SIG-M5 treated with dmso at 0.1 percent for 504 hours (cell line): Measurements from ENCODE around the gene BLVRA.

Source experiments
- DNase-seq: peaks from one replicate; lab custom pipeline; 2025; ENCODE audit not compliant: unreplicated experiment; lab: John Stamatoyannopoulos, UW

The BLVRA gene

DNA sequence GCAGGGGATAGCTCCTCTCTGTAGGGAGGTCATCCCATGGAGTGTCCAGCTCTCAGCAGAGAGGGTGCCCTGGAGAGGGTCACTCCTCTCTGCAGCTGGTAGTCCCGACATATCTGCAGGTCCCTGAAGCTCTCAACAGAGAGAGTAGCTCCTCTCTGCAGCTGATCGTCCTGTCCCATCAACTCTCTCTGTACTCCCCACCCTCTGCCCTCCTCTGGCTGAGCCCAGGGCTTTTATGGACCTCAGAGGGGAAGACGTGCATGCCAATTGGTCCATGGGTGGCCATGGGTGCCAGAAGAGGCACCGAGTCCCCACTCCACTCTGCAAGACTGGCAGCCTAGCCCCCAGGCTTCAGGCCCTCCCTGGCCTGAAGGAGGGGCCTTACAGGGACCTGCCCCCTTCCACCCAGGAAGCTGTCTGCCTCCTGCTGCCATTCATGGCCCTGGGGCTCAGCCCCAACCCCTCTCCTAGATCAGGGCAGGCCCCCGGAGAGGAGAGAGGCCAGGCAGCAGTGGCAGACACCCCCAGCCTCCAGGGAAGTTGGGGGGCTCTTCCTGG, 9.0 kb upstream of the BLVRA start:
- DNase-seq, result no peak

DNA sequence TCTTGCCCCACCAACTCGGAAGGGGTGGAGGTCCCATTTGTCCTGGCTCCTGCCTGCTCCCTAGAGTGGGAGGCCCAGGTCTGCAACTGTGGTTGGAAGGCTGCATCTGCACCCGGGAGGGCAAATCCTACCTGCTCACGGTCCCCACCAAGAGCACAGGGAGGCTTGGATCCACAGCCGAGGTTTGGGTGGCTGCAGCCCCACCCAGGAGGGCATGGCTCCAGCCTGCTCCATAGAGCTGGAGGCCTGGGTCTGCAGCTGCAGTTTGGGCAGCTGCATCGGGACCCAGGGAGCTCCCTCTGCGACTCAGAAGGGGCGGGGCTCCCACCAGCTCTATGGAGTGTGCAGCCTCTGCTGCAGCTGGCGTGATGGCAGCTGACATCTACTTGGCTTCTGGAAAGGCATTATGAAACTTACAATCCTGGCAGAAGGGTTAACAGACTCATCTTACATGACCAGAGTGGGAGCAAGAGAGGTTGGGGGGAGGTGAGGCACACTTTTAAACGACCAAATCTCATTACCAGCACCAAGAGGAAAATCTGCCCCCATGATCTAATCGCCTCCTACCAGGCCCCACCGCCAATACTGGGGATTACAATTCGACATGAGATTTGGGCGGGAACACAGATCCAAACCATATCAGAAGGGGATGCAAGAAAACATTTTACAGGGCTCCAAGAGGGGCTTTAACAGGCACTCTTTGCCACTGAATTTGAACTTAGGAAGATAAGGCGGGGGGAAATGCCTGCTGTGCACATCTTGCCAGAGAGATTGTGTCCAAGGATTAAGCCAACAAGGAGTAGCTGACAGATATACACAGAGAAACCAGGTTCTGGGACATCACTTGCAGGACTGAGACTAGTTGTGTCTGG, 8.2 kb upstream of the BLVRA start:
- DNase-seq, result peak; percentile 88

DNA sequence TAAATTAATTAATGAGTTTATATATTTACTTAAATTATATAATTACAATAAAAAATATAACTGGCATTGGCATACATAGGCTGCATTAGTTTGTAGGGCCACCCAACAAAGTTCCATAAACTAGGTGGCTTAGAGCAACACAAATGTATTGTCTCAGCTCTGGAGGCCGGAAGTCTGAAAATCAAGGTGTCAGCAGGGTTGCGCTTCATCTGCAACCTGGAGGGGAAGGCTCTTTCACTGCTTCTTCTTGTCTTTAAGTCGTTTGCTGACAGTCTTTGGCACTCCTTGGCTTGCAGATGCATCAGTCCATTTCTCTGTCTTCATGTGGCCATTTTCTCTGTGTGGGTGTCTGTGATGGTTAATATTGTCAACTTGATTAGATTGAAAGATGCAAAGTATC, 6.1 kb upstream of the BLVRA start:
- DNase-seq, result no peak

DNA sequence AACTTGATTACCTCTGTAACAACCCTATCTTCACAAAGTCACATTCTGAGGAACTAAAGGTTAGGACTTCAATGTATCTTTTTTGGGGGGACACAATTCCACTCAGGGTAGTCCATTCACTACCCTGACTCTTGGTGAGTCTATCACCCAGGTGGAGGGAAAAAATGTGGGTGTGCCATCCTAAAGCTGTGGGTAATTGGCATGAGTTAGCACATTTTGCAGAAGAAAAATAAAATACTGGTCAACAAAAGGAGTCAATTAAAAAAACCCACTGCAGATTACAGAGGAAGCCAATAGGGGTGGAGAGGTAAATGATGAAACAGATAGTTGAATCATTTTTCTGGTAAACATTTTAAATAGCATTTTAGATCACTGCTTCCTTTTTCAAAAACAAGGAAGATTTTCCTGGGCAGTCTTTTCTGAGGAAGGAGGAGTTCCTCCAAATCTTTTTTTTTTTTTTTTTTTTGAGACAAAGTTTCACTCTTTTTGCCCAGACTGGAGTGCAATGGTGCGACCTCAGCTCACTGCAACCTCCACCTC, 5.1 kb upstream of the BLVRA start:
- DNase-seq, result no peak

DNA sequence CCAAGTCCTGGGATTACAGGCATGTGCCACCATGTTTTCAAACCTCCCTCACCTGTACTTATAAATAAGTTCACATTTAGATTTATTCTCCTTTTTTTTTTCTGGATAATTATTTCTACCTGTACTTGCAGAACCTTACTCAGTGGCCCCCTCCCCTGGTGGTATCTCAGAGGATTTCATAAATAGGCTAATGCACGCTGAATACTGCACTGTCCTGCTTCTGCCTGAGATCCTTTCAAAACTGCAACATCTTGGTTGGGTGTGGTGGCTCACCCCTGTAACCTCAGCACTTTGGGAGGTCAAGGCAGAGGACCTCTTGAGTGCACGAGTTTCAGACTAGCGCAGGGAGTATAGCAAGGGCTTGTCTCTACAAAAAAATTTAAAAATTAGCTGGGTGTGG, 4.6 kb upstream of the BLVRA start:
- DNase-seq, result no peak

DNA sequence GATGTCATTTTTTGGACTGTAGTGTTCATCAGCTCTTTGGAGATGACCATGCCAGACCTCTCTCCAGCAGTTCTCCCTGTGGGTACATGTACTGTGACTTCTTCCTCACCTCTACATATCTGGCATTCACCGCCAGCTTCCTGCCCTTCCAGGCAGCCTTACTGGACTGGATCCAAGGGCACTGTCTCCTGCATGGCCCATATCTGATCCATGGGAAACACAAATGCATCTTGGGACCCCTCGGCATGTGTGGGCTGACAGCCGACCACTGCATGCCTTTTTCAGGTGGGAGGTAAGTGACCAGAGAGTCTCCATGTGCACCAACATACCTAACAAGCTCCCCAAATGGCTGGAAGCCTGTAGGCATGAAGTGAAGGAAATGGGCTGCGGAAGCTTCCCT, 3.9 kb upstream of the BLVRA start:
- DNase-seq, result no peak

DNA sequence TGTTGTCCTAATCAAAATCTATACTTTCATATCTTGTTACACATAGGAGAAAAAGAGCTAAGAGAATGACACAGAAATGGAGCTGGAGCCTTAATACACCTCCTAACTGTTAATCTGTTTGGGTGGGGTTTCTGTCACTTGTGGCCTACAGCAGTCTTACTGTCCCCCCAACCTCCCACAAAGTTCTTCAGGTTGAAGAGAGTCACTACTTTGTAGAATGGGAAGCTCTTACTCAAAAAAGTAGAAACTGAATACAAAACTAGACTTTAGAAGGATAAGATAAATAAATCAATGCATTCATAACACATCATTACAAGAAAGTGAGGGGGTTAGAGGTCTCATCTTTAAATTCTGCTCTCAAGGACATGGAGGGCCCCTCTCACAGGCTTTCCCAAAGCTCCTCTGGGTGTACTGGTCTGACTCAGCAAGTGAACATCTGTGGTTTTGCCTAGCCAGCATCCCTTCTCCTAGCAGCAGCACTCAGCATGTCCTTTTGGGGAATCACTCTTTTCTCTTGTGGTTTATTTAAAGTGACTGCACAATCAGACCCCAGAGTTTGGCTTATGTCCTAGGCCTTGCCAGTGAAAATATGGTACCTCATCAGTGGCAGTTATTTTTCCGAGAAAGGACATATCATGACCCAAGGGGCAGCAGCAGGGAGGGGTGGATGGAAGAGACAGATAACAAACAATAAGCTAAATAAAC, 2.0 kb upstream of the BLVRA start:
- peak; percentile 75 for DNase-seq

DNA sequence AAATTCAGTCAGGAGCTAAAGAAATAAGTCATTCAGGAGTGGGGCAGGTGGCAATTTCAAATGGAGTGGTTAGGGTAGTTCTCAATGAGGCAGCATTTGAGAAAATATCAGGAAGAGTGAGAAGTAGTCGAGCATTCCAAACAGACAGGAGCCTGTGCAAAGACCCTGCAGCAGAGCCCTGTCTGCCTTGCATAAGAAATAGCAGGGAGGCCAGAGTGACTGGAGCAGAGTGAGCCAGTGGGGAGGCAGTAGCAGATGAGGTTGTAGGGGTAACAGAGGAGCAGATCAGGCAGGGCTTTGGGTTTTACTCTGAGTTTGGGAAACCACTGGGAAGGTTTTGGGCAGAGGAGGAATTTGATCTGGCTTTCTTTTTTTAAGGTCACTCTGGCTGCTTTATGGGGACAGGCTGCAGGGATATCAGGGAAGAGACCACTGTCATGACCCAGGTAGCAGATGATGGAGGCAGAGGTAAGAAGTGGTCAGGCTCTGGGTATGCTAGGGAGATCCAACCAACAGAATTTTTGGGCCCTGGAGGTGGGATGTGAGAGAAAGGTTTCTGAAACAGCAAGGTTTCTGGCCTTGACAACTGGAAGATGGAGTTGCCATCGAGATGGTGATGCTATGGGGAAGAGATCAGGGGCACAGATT, 1.3 kb upstream of the BLVRA start:
- no peak for DNase-seq

DNA sequence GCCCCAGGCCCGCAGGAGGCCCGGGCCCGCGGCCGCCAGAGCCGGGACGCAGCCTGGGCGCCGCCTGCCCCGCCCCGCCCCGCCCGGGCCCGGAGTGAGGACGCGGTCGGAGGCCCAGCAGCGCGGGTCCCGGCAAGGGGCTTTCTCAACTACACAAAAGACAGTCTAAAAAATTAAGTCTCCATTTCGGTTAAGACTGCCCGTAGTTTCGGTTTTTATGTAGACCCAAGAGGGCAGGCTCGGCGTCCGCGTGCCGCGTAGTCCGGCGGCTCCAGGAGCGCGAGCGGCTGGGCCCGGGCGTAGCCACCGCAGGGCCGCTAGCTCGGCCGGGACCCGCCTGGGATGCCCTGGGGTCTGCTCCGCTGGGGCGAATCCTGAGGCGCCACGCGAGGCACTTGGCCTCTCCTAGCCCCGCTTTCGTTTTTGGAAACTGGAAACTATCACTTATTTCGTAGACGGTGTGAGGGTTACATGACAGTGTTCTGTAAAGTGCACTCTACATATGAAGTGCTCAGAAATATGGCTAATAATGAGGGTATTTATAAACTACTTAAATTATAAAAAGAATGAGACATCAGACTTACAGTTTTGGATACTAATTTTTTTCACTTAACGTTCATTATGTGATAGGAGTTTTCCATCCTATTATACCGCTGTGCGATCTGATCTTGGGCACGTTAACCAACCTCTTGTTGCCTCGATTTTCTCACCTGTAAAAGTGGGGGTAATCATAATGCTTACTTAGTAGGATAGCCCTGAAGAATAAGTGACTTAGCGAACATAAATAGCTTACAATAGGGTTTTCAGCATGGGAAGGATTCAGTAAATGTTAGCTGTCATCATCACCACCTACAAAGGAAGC, 573 bp downstream of the BLVRA start:
- DNase-seq, result no peak

DNA sequence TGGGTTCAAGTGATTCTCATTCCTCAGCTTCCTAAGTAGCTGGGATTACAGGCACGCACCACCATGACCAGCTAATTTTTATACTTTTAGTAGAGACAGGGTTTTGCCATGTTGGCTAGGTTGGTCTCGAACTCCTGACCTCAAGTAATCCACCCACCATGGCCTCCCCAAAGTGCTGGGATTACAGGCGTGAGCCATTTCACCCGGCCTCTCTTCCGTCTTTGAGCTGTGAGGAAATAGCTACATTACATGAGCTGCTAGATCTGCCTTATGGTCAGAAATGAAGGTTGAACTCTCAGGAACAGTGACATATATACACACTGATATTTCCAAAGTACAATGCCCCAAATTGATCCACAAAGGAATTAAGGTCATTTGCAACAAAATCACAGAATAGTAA, 2.4 kb downstream of the BLVRA start:
- no peak for DNase-seq

DNA sequence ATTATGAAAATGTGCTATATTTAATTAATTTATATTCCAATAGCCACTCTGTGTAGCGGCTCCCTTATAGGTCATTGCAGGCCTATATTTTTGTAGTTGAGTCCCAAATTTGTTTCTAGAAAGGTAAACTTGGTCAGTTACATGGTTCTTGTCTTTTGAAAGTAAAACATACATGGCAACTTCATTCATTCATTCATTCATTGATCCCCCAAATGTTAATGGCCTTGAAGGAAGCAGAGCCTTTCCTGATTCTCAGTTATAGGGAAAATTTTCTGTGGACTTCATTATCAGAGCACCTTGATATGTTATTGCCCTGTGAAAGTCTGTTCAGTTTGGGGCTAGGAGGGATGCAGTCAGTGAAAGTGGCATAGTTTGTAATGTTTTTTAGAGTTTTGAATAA, 2.9 kb downstream of the BLVRA start:
- DNase-seq, result no peak

DNA sequence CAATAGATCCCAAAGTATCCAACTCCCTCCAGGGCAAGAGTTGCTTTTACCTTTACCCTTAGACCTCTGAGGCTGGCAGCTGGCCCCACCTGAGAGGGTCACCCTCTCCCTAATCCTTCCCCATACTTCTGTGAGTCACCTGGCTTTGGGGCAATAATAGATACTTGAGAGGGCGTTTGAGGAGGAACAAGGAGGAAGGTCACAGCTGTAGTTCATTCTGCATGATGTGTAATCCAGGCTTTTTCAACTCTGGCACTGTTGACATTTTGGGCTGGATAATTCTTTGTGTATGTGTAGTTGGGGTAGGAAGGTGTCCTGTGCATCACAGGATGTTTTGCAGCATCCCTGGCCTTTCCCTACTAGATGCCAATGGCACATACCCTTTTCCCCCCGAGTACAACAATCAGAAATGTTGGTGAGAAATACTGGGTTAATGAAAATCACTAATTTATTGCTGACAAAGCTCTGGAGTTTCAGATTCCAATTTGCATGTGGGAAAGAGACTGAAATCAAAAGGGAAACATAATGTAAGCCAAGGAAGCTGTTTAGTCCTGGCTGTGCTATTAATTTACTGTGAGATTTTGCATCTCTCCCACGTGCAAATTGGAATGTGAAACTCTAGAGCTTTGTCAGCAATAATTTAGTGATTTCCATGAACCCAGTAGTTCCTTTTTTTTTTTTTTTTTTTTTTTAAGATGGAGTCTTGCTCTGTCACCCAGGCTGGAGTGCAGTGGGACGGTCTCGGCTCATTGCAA, 3.6 kb downstream of the BLVRA start:
- DNase-seq, result no peak

DNA sequence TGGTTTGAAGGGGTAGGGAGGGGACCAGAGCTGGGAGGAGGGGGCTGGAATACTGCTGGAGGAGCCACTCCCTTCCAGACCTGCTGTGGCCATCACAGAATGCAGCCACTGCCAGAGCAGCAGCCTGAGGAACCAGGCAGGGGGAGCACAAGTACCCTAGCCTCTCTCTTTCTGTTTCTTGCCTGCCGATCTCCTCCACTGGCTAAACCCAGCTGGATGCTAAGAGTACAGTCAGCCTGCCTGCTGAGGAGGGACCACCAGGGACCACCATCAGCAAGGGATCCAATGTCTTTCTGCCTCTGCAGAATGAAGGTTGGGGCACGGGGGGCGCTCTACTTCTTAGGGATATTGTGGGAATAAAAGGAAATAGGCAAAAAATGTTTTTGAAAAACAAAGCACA, 4.7 kb downstream of the BLVRA start:
- no peak for DNase-seq

DNA sequence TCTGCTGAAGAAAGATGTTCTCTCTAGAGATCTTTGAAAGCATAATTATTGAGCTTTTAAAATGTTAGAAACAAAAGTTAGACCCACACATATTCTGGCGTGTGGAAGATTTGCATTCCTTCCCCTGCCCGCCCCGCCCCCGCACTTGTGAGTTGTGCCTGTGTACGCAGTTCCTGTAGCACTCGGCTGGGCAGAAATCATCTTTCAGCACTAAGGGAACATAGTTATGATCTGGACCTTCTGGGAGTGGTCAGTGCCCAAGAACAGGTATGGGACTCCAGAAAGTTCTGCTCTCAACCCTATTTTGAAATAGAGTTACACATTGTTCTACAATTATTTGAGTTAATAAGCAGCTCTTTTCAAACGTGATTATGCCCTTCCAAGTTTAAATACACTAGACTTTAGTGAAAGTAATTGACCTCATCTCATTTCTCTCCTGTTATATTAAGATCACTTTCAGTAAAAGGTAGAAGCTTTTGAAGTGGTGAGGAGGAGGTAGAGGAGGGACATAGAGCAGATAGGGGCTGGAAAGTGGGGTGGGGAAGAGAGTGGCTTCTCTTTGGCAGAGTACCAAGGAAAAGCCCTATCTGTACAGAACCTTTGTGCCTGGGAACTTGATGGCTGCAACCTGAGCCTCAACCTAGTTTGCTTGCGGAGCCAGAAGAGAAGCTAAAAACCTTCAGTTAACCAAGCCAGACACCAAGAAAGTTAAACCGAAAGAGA, 5.7 kb downstream of the BLVRA start:
- DNase-seq, result no peak

DNA sequence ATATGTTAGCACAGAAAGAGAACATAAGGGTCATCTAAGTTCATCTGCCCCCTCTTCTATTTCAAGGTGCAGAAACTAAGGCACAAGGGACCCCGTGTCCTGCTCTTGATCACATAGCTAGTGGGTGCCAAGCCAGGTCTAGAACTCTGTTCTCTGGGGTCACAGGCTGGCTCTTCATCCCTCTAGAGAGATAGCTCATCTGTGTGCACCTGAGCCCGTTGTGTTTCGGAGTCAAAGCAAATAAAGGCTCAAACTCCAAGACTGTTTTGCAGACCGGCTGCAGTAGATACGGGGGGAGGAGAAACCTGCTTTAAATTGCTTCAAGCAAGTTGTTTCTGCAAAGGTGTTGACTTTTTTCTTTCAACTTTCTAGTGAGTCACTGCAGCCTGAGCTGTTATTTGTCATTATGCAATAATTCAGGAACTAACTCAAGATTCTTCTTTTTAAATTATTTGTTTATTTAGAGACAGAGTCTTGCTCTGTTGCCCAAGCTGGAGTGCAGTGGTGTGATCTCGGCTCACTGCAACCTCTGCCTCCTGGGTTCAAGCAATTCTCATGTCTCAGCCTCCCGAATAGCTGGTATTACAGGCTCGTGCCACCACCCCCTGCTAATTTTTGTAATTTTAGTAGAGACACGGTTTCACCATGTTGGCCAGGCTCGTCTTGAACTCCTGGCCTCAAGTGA, 6.5 kb downstream of the BLVRA start:
- DNase-seq, result peak; percentile 87

DNA sequence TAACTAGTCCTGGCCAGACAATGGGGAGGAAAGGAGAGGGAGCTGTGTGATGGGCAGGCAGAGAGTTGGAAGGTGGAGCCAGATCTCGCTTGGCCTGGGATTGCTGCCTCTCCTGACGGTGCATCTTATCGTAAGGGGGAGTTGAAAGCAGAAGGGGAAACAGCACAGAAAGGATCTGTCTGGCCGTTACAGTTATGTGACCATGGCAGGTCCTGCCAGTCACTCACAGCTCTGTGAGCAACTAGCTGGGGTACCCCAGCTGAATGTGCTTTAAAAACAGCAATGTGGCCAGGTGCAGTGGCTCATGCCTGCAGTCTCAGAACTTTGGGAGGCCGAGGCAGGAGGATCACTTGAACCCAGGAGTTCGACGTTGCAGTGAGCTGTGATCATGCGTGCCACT, 8.1 kb downstream of the BLVRA start:
- no peak for DNase-seq

DNA sequence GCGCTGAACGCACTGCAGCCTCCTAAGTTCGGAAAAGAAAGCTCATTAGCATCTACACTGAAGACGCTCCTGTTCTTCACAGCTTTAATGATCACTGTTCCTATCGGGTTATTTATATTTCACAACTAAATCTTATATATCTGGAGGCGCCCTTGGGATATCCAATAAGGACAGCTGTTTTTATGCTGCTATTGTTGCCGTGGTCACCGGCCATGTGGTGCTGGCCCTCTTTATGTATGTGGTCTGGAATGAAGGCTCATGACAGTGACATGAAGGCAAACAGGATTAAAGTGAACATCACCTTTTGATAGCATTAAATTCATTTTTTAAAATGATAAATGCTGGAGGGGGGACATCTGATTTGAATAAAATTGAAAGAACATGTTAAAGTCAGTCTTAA, 8.8 kb downstream of the BLVRA start:
- no peak for DNase-seq

DNA sequence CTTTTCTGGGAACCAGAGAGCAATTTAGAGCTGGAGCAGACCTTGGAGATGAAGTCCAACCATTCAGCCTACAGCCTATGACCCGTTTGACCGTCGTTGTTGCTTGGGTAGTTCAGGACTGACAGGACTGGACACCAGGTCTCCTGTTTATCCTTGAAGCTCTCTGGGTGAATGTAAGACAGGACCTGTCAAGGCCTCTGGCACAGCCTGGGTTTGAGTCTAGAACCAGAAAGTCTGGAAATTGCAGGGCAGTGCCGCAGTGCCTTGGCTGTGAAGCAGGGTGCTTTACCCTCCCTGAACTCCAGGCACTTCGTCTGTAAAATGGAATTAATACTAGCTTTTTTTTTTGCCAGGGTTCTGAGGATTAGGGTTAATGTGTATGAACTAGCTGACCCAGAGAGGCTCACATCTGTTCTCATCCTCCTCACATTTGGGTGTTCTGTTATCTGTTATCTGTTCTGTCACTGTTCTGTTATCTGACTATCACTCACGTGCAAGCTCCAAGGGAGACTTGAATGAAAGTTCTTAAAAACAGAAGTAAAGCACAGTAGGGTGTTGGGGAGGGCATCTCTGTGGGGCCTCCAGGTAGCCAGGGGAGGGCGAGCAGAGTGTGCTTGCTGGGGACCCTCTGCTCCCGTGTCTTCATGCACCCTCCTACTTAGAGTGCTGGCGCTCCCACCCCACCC, 9.9 kb downstream of the BLVRA start:
- DNase-seq, result no peak
